ENCODE results near the gene POU3F1. TPM values are rescaled to one million over a fixed set of nuclear protein-coding genes. Genes with fewer than 3 reads are reported as not detected.

The POU3F1 gene
- polyA plus RNA-seq, 2 of the 4 experiments (the other 2 are of a cell fraction) = not detected

DNA sequence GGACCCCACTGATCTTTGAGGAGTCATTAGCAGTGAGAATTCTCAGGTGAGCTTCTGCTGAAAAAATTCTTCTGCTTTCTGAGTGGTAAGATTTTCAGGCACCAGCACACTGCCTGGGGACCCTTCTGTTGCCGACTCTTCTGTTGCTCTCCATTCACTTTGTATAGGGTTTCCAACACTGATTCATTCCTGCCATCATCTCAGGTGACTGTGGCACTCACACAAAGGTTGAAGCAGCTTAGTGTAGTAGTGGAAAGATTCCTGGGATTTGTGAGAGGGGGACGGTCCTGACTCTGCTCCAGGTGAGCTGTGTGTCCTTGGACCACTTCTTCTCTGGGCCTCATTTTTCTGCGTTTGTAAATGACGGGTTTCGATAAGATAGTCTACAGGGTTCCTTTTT, 24.6 kb downstream of the POU3F1 start:
- CTCF ChIA-PET = interaction anchor here (0.6 to 2.1 kb wide), 3 partner anchors 8 to 813 kb away, joined by 3 to 9 read pairs (median 4); no protein-coding TSS in a partner anchor

DNA sequence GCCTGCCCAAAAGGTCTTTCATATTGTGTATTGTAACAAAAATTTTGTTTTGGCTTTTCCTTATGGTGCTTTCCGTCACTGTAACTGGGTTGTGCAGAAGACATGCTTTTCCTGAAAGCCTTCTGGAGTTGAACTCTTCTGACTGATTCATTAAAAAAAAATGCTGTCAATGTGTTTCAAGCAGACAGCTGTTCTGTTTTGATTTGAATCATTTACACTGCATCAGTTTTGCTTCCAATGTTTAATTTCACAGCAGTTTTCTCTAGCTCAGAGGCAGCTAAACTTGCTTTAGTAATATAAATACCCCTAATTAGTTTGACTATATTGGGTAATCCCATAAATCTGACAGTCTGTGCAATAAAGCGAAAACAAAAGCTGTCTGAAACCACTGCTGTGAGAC, 26.2 kb downstream of the POU3F1 start:
- DNase-seq (ENCODE audit: low read depth in 1 of 2, low spot score in 1 of 2) = no peak
- Histone ChIP-seq H3K9me3 (no peaks in the 10 kb centered on the region), H3K4me1 (peaks cover 10% of the 10 kb centered on the region), H3K27ac (no peak overlapping the region), H3K4me2 (no peak overlapping the region), H3K4me3 (no peak overlapping the region)
- TF ChIP-seq JUN (IDR thresholded peaks at IDR 0.05) (no peak), JUNB (IDR thresholded peaks at IDR 0.05) (no peak), CHD2 (IDR thresholded peaks at IDR 0.05; ENCODE audit: low read length, partially characterized antibody) (no peak), EHMT2 (IDR thresholded peaks at IDR 0.05; ENCODE audit: low read depth) (no peak), CEBPB (IDR thresholded peaks at IDR 0.05) (no peak), TFCP2L1 (CRISPR knock-in tag; IDR thresholded peaks at IDR 0.05) (no peak), PHF8 (IDR thresholded peaks at IDR 0.05; ENCODE audit: borderline replicate concordance, low read depth) (no peak), HDAC2 (IDR thresholded peaks at IDR 0.05) (no peak), HEYL (CRISPR knock-in tag; IDR thresholded peaks at IDR 0.05) (no peak), HOXA7 (CRISPR knock-in tag; IDR thresholded peaks at IDR 0.05) (no peak), GATA3 (IDR thresholded peaks at IDR 0.05; ENCODE audit: borderline replicate concordance) (no peak), RFX5 (IDR thresholded peaks at IDR 0.05) (no peak), EHF (CRISPR knock-in tag; IDR thresholded peaks at IDR 0.05) (no peak)
- TF ChIP-seq, protein P1, sequence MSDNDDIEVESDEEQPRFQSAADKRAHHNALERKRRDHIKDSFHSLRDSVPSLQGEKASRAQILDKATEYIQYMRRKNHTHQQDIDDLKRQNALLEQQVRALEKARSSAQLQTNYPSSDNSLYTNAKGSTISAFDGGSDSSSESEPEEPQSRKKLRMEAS (IDR thresholded peaks at IDR 0.05) = no peak
- TF ChIP-seq, protein P2, sequence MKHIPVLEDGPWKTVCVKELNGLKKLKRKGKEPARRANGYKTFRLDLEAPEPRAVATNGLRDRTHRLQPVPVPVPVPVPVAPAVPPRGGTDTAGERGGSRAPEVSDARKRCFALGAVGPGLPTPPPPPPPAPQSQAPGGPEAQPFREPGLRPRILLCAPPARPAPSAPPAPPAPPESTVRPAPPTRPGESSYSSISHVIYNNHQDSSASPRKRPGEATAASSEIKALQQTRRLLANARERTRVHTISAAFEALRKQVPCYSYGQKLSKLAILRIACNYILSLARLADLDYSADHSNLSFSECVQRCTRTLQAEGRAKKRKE (CRISPR knock-in tag; IDR thresholded peaks at IDR 0.05; ENCODE audit: low read depth) = no peak
- TF ChIP-seq, protein P3, sequence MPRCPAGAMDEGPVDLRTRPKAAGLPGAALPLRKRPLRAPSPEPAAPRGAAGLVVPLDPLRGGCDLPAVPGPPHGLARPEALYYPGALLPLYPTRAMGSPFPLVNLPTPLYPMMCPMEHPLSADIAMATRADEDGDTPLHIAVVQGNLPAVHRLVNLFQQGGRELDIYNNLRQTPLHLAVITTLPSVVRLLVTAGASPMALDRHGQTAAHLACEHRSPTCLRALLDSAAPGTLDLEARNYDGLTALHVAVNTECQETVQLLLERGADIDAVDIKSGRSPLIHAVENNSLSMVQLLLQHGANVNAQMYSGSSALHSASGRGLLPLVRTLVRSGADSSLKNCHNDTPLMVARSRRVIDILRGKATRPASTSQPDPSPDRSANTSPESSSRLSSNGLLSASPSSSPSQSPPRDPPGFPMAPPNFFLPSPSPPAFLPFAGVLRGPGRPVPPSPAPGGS (IDR thresholded peaks at IDR 0.05) = no peak
- ChIA-PET POLR2A (interaction anchor here (0.7 kb wide), 1 partner anchor 21 kb away, joined by 3 read pairs; no protein-coding TSS in a partner anchor), CTCF (interaction anchor here (0.7 to 3.7 kb wide), 3 partner anchors 11 to 815 kb away, joined by 3 to 15 read pairs (median 3); no protein-coding TSS in a partner anchor)
- ATAC-seq = no peak
- WGBS (ENCODE audit: missing lambda C conversion rate) = 98% methylated on average over 2 of the region's 2 CpGs
- no peak for FAIRE-seq

More for the DNA sequence above, 24.6 kb downstream of the POU3F1 start:
- no peak for DNase-seq (ENCODE audit: low read depth in 1 of 2, low spot score in 1 of 2)
- ATAC-seq = no peak
- FAIRE-seq = no peak
- Histone ChIP-seq H3K4me3 (no peak overlapping the region), H3K9me3 (no peaks in the 10 kb centered on the region), H3K27ac (no peak overlapping the region), H3K4me2 (no peak overlapping the region), H3K4me1 (no peaks in the 10 kb centered on the region)
- WGBS (ENCODE audit: missing lambda C conversion rate) = 94% methylated on average over 5 of the region's 5 CpGs
- POLR2A ChIA-PET = no interaction called here
- TF ChIP-seq, protein P2 (CRISPR knock-in tag; IDR thresholded peaks at IDR 0.05; ENCODE audit: low read depth) = no peak
- TF ChIP-seq ZFP36 (IDR thresholded peaks at IDR 0.05; ENCODE audit: borderline replicate concordance, partially characterized antibody) (no peak), CHD2 (IDR thresholded peaks at IDR 0.05; ENCODE audit: low read length, partially characterized antibody) (no peak), RFX5 (IDR thresholded peaks at IDR 0.05) (no peak), CBX8 (IDR thresholded peaks at IDR 0.05) (no peak), ZNF302 (CRISPR knock-in tag; IDR thresholded peaks at IDR 0.05) (no peak), RARB (CRISPR knock-in tag; IDR thresholded peaks at IDR 0.05) (no peak), EHF (CRISPR knock-in tag; IDR thresholded peaks at IDR 0.05) (no peak), FOXS1 (CRISPR knock-in tag; IDR thresholded peaks at IDR 0.05) (no peak), ZC3H11A (IDR thresholded peaks at IDR 0.05) (no peak), KDM5A (IDR thresholded peaks at IDR 0.05) (no peak), MAZ (IDR thresholded peaks at IDR 0.05; ENCODE audit: borderline replicate concordance, low read depth, low read length) (no peak)
- TF ChIP-seq, protein P4, sequence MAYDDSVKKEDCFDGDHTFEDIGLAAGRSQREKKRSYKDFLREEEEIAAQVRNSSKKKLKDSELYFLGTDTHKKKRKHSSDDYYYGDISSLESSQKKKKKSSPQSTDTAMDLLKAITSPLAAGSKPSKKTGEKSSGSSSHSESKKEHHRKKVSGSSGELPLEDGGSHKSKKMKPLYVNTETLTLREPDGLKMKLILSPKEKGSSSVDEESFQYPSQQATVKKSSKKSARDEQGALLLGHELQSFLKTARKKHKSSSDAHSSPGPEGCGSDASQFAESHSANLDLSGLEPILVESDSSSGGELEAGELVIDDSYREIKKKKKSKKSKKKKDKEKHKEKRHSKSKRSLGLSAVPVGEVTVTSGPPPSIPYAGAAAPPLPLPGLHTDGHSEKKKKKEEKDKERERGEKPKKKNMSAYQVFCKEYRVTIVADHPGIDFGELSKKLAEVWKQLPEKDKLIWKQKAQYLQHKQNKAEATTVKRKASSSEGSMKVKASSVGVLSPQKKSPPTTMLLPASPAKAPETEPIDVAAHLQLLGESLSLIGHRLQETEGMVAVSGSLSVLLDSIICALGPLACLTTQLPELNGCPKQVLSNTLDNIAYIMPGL (CRISPR knock-in tag; IDR thresholded peaks at IDR 0.05; ENCODE audit: borderline replicate concordance) = no peak
- TF ChIP-seq, protein P5, sequence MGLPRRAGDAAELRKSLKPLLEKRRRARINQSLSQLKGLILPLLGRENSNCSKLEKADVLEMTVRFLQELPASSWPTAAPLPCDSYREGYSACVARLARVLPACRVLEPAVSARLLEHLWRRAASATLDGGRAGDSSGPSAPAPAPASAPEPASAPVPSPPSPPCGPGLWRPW (IDR thresholded peaks at IDR 0.05) = no peak
- TF ChIP-seq, protein P1 (IDR thresholded peaks at IDR 0.05) = no peak
- TF ChIP-seq, protein P6, sequence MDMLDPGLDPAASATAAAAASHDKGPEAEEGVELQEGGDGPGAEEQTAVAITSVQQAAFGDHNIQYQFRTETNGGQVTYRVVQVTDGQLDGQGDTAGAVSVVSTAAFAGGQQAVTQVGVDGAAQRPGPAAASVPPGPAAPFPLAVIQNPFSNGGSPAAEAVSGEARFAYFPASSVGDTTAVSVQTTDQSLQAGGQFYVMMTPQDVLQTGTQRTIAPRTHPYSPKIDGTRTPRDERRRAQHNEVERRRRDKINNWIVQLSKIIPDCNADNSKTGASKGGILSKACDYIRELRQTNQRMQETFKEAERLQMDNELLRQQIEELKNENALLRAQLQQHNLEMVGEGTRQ (IDR thresholded peaks at IDR 0.05) = no peak
- TF ChIP-seq, protein P7, sequence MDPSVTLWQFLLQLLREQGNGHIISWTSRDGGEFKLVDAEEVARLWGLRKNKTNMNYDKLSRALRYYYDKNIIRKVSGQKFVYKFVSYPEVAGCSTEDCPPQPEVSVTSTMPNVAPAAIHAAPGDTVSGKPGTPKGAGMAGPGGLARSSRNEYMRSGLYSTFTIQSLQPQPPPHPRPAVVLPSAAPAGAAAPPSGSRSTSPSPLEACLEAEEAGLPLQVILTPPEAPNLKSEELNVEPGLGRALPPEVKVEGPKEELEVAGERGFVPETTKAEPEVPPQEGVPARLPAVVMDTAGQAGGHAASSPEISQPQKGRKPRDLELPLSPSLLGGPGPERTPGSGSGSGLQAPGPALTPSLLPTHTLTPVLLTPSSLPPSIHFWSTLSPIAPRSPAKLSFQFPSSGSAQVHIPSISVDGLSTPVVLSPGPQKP (IDR thresholded peaks at IDR 0.05; ENCODE audit: low read depth, low read length) = no peak

Measured in A549 (cell line).